Measurements from ENCODE around the gene NAALADL2.

The NAALADL2 gene

DNA sequence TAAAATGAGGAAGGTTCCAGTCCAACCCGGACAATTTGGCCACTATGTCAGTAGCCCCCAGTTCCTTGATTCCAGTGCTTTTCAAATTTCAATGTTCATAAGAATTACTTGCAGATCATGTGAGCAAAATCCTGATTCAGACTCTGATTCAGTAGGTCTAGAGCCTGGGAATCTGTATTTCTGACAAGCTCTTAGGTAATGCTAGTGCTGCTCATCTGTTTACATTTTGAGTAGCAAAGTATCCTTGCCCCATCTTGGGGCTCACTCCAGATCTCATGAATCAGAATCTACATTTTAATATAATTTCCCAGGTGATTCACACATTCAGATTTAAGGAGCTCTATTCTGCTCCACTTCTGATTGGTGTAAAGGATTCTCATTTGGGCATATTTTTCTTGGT, 142.0 kb downstream of the NAALADL2 start:
- DNase-seq = no peak

DNA sequence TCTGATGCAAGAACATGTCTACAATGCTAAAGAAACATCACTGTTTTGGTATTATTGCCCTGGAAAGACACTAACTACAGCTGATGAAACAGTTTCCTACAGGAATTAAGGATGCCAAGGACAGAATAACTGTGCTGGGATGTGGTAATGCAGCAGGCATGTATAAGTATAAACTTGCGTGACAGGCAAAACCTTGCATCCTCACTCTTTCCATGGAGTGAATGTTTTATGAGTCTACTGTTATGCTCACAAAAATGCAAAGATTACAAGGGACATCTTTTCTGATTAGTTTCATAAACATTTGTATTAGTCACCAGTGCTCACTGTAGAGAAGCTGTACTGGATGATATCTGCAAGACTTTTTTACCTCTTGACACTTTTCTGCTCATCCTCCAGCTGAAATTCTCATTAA, 143.6 kb downstream of the NAALADL2 start:
- DNase-seq = no peak

DNA sequence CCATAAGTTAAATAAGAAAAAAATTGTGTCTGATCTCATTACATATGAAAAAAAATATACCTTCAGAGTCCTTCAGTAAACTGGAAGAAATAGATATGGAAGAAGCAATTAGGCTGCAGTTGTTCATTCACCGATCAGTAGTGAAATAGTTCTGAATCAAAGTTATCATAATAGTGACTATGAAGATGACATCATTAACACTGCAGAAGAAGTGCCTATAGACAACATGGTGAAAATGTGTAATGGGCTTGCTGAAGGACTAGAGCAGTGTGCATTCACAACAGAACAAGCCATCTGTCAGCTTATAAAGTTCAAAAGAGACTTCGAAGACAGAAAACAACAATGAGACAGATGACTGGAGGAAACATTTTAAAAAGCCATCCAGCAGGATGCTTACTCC, 144.5 kb downstream of the NAALADL2 start:
- DNase-seq = no peak

DNA sequence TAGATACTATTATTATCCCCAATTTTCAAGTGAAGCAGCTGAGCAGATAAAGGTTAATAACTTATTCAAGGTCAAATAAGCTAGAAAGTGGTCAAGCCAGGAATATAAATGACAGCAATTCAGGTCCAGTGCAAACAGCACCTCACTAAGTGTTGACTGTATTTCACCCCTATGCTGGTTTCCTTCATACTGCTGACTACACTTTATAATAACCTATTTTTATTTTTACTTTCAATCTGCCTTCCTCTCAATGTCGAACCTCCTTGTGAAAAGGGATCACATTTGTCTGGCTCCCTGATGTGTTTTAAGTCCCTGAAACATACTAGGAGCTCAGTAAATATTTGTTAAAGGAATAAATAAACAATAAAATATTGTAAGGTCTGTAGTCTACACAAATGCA, 146.1 kb downstream of the NAALADL2 start:
- DNase-seq = peak; percentile 14

DNA sequence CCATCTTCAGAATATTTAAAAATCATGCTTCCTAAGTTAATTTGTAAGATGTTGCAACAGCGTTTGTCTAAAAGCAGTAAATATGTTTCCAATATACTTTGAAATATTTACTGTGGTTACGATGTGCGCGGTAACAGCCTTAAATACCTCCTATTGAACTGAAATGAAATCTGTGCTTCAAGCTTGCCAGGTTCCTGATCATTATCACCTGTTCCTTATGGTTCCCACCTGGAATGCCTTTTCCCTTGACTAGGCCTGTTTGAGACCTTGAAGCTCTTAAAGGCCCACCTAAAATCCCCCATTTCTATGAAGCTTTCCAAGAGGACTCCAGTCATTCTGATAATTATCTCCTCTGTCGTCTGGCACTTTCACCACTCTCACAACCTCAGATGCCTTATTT, 146.7 kb downstream of the NAALADL2 start:
- peak; percentile 5 for DNase-seq

DNA sequence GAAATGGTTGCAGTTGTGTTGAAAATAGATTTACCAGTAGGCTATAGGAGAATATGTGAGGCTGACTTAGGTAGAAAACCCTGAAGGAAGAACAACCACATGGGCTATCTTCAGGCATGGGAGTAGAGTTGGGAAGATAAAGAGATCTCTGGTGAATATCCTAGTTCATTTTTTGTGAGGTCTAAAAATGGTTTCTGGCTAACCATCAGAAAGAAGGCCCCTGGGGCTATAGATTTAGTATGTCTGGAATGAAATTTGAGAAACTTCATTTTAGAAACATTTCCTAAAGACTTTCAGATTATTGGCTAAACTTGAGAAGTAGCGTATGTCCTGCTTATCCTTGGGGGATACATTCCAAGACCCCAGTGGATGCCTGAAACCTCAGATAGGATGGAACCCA, 148.2 kb downstream of the NAALADL2 start:
- DNase-seq = no peak

DNA sequence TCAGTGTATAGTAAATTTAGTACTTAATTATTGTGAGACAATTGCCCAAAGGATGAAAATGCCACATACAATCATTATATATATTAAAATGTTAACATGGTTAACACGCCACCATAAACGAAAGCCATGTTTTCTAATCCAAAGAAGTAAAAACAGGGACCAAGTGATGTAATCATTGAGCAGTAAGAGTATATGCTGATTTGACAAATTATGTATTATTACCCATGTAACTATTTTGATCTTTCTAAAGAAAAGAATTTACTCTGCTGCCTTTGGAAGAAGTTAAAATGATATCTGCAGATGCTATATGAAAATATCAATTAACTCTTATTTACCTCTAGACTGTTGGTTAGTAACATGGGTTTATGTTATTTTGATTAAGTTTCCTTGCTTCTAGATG, 150.2 kb downstream of the NAALADL2 start:
- DNase-seq = no peak

DNA sequence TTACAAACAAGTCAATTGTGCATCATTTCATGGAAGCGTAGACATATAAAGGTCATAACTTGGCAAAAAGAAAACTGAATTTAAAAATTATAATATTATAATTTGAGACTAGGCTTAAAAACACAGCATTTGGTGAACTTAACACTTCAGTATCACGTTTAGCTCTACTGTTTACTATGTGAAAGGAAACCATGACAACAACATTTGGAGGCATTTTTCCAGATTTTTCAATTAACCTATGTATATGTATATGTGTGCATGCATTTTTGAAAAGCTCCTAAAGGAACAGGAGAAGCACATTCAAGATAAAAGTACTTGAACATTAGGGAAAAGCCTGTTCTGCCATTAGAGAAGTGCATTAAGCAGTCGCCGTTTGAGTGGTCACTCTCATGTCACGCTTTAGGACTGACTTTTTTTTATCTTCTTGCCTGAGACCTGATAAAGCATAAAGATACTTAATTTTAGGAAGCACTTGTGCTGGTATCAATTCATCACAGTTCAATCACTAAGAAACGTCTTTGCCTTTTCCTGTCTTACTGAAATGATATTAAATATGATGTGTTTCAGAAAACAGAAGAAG, 156.0 kb downstream of the NAALADL2 start:
- no peak for DNase-seq

DNA sequence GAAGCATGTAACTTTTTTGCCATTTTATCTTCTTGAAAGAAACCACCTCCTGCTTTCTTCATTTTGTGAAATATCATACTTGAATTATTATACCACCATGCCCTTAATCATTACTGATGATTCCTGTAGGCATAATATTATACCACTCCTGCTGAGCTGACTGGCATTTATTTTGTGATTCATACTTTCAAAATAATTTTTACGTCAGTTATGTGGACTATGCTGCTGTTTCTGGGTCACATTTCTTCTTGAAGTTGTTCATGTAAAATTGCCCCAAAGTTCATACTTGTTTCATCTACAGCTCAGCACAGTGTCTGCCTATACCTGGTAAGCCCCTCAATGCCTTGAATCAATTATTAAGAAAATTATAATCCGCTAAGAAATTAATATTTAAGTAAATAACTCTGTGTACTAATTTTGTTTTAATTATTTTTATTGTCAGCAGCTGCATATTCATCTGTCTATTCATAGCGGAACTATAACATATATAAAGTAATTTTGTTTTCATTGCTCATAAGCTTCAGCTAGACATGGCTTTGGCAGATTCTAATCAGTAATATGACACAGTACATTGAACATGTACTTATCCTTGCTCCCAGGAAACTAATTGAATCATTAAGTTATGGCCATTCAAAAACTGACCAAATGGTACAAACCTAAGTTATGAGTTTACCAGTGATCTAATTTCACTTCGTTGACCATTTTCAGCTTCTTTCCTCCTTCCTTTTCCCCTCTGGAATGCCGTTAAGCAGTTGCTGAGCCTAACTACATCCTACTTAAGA, 160.0 kb downstream of the NAALADL2 start:
- no peak for DNase-seq

DNA sequence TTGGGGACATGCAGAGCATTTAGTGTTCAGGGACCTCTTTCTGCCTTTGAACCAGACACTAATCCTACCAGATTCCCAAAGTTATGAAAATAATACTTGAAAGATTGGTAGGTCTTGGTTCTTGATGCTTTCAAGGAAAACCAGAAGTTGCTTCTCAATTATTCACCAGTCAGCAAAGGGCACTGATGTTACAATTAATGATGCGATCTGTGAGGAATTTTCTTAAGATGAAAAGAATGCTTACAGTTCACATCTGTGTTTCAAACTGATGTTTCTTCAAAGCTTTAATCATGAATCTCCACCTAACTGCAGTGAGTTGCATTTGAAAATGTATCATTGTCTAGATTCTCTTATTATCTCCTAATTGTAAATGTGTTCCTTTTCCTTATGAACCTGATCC, 161.0 kb downstream of the NAALADL2 start:
- DNase-seq = no peak

DNA sequence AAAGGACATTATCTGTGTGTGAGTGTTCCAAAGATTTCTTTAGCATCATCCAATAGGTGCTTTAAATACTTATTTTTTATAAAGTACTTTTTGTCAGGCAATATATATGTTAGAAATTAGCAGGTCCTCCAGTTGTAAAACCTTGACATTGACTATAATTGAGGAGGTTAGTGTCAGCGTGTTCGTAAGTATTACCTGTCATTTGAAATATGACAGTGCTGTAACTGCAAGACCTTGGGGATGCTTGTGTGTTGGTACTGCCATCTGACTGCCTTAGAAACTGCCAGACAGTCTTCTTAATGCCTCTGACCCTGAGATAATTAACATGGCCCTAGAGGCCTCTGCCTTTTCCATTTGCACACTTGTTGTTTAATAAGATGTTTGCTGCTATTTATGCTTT, 170.7 kb downstream of the NAALADL2 start:
- no peak for DNase-seq

DNA sequence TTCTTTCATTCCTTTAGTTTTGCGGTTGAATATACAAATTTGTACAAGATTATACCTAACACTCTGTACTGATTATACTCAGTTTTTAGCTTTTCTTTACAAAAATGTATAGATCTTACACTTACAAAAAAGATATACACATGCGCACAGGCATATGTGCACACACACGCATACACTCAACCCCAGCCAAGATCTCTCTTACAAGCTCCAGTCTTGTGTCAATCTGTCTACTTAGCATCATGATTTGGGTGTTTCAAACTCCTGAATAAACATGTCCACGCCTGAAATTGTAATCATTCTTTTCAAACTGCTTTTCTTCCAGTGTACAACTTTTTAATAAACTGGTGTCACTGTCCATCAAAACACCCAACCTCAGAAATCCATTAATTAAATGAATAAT, 180.7 kb downstream of the NAALADL2 start:
- no peak for DNase-seq

DNA sequence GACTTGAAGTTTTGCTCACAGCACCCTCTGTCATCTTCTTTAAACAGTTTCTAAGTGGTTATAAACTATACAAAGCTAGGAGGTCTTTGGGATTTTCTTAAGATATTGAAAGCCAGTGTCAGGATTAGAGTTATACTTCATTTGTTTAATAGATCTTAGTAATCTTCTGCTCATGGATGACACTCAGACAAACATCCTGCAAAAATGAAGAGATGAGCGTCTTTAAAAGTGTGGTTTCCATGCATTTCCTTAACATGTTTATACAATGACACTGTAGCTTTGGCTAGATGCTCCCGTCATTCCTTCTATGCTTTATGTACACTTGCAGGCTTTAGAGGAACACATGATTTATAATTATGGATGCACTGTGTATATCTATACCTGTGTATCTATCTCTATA, 182.2 kb downstream of the NAALADL2 start:
- DNase-seq = no peak

DNA sequence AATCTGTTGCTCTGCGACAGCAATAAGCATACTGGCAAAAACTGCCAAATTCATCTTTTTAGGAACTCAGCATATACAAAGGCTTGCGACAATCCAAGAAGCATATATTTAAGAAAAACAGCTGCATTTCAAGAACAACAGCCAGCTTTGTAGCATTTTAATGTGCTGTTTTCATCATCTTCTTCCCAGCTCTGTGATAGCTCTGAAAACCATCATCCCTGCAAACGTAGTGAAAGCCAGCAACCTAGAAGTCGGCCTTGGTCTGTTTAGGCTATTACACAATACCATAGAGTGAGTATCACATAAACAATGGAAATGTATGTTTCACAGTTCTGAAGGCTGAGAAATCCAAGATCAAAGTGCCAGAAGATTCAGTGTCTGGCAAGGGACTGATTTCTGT, 187.5 kb downstream of the NAALADL2 start:
- DNase-seq = no peak

DNA sequence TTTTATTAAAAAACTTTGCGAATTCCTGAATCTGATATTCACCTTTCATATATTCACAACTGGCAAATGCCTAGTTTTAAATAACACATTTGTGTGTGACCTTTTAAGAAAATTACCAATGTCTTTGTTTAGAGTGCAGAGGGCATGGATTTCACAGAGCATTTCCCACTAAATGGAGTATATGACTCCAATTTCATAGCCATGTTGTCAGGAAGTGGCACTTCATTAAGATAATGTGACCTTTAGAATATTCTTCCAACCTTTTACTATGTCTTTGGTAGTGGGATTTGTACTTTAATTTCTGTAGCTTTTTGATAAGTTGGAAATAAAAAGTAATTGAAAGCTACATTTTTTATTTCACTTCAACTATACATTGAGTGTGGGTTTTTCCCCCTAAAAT, 188.7 kb downstream of the NAALADL2 start:
- no peak for DNase-seq

DNA sequence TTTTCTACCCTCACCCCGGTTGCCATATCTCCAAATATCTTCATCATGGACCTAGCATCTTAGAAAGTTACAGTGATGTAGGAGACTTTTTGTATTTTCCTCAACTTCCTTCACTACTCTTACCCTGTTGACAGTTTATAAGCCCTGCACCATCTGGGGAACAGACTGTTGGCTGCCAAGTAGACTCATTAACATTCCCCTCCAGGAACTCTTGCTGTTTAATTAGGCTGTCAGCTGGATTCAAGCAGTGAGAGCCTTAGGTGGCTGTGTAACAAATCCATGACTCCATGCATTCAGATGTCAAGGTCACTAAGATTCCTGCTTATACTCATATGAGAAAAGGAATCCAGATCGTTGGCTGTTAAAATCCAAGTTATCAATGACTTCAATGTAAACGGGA, 198.3 kb downstream of the NAALADL2 start:
- no peak for DNase-seq

DNA sequence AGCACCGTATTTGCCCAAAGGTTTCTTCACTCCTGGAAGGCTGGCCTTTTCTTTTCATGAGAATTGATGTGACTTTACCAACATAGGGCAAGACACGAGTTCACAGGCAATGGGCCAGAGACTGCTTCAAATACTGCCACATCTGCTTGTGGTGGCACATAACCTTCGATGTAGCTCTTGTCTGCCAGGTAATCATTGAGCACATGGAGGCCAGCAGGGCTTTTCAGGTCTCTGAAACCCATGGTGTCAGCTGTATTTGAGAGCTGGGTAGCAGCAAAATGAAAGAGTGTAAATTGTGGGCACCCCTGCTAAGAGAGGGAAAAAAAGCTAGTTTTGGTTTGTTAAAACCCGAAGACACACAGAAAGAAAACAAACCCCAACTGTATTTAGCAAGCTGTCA, 200.7 kb downstream of the NAALADL2 start:
- no peak for DNase-seq

DNA sequence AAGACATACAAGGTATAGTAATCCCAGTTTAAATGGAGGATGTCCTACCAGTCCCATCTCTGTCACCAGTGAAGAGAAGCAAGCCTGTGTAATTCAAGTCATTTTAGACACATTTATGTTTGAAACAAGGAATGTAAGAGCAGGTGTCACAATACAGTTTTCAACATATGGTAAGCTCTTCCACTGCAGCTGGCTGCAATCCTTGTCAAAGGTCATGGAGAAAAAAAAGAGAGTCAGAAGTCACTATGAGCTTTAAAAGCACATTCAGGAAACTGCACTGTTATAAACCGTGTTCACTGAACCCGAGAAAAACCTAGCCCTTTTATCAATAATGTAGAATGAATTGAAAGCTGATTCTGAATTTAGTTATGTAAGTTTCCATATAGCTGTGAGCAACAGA, 206.4 kb downstream of the NAALADL2 start:
- peak; percentile 2 for DNase-seq

DNA sequence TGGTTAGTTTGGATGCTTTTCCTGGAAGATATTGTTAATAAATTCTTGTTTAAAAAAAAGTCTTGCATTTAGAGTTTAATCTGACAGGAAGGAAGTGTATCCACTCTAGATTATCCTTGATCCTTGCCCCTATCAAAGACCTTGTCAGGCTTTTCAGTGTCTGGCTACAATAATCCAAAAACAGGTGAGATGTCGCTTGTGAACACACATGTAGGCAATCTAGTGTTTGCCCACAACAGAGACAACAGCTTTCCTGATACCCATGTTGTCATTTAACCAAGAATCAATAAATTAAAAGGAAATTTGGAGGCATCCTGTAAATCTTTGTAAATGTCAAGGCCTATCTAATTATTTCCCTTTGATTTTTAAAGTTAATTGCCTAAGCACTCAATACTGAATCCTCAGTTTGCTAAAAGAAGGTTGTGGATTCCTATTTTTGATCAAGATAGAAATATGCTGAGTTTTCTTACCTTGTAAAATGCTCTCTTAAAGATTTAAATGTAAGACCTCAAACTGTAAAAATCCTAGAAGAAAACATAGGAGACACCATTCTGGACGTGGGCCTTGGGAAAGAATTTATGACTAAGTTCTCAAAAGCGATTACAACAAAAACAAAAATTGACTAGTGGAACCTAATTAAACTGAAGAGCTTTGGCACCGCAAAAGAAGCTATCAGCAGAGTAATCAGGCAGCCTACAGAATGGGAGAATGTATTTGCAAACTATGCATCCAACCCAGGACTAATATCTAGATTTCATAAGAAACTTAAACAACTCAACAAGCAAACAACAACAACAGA, 207.7 kb downstream of the NAALADL2 start:
- DNase-seq = no peak

DNA sequence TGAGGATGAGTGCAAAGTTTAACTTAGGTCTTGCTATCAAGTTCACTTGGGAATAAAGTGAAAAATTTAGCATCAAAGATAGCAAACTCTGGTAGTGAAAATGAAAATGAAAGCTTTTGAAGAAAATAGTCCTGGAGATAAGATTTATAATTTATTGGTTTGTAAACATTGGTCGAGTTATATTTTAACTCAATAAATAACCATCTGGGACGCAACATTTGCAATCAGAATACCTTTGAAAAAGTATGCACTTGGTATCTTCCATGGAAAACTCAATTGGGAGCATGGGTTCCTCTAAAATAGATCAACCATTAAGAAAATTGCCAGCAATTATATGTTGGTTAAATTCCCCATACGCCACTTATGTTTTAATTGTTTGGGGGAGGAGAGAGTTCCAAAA, 209.5 kb downstream of the NAALADL2 start:
- no peak for DNase-seq

DNA sequence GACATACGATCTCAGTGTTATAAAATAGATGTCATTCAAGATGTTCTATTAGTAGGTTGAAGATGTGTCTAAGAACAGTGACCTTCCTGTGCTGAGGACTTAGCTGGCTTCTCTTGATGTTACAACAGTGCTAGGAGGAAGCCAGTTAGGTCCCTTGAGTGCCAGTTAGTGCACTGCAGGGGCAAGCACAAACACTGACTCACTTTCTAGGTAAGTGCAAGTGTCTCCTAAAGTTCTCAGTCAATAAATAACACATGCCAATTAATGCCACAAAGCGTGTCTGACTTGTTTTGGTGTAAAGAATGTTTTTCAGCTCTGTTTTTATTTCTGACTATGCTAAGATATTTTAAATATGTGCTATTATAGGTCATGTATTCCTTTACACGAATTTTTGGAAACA, 211.8 kb downstream of the NAALADL2 start:
- peak; percentile 61 for DNase-seq

DNA sequence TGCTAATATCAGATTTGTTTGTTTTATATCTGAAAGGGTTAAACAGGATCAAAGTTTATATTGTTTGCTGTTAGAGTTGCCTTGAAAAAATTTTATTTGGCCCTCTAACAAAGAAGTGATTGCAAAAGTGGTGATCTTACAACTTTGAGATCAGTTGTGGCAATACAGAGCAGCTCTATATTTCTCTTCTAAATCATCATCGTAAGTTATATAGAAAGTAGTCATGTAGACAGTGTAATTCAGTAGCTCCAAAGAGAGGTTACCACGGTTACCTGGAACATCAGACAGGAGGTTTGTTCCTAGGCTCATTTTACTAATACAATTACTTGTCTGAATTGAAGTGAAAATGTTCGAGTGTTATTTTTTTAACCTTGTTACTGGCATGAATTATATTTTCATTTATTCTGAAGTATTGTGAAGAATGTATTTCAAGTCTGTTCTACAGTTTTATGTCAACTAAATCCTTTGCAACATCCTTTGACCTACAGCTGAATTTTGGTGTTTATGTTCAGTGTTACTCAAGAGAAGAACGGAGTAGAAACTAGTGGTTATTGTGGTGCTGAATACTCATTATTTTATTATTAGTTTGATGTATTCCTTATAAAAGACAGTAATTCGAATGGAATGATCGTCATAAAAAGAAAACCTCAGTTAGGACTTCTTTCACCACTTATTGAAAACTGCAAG, 214.2 kb downstream of the NAALADL2 start:
- peak; percentile 22 for DNase-seq

DNA sequence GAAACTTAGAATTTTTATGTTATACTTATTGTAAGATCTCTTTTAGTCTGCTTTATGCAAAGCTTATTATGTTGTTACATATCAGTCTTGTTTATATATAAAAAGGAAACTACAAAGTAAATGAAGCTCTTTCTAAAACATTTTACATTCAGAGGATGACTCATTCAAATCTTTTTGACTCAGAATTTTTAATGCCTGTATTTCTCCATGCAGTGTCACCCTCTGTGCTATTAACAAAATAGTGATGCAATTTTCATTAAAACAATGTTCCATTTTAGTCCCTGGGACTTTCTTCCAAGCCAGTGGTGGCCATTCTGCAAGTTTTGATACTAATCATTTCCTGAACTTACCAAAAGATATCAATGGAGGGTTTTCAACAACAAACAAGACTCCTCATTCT, 216.1 kb downstream of the NAALADL2 start:
- DNase-seq = no peak

DNA sequence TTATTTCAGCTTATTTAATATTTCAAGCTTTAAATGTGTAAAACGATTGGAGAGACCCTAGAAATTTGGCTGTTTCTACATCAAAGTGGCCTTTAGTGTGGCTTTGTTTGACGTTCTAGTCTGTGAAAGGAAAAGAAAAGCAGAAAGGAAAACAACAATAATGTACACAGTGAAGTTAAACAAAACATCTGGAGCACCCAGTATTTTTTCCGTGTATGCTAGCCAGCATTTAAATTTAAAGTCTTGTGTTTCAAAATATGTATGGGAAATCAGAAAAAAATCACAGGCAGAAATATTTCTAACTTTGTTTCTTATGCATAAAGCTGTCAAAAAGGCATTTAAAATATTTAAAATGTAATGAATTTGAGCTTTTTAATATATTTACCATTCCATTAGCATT, 218.1 kb downstream of the NAALADL2 start:
- peak; percentile 6 for DNase-seq
